Ishikawa (cell line): ENCODE results near the gene ASB9.

Experiments
- CEBPB ChIP-seq: IDR thresholded peaks from 2 replicates; pipeline ENCODE4 v1.6.1; 2012
- CREB1 ChIP-seq: IDR thresholded peaks from 2 replicates; pipeline ENCODE4 v1.6.1; 2012; ENCODE audit warnings: low read depth
- EP300 ChIP-seq: IDR thresholded peaks from 2 replicates; pipeline ENCODE4 v1.6.1; 2012; ENCODE audit warnings: borderline replicate concordance
- MAX ChIP-seq: IDR thresholded peaks from 2 replicates; pipeline ENCODE4 v1.6.1; 2012
- NFIC ChIP-seq: IDR thresholded peaks from 2 replicates; pipeline ENCODE4 v1.6.1; 2012
- RAD21 ChIP-seq: IDR thresholded peaks from 2 replicates; pipeline ENCODE4 v1.6.1; 2012; ENCODE audit warnings: low read depth
- REST ChIP-seq: IDR thresholded peaks from 2 replicates; pipeline ENCODE4 v1.6.1; 2012; ENCODE audit warnings: low read depth, mild to moderate bottlenecking
- TAF1 ChIP-seq: IDR thresholded peaks from 2 replicates; pipeline ENCODE4 v1.6.1; 2012; ENCODE audit warnings: low read depth, mild to moderate bottlenecking
- TCF12 ChIP-seq: IDR thresholded peaks from 2 replicates; pipeline ENCODE4 v1.6.1; 2012; ENCODE audit warnings: low read depth
- TEAD4 ChIP-seq: IDR thresholded peaks from 2 replicates; pipeline ENCODE4 v1.6.1; 2012
- USF1 ChIP-seq: IDR thresholded peaks from 2 replicates; pipeline ENCODE4 v1.6.1; 2012
- YY1 ChIP-seq: IDR thresholded peaks from 2 replicates; pipeline ENCODE4 v1.6.1; 2012; ENCODE audit warnings: low read depth
- ZBTB7A ChIP-seq: IDR thresholded peaks from 2 replicates; pipeline ENCODE4 v1.6.1; 2012; ENCODE audit warnings: low read depth

DNA sequence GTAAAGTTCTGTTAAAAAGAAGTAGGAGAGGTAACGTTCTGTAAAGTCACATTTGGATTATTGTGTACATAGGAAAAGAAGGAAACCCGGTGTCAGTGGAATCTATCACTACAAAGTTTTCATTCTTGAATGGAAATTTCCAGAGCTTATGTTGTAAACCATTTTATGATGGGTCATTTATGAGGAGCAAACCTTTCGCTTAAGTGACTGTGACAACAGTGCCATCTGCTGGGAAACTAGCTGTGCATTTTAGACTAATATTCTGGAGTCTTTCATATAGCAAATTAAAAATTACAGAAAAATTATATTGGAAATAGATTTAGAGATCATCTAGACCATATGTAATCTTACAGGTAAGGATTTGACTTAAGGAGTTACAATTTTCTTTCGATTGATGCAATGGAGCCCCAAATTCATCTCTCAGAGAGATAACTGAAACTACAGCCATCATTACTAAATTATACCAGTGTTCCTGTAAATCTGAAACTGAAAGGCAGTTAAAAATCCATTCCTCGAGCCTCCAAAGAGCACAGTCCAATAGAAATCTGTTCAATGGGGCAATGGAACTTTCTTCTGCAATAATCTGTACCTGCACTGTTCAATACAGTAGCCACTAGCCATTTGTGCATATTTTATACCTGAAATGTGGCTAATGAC is 26.9 kb downstream of the ASB9 start:
- no peak for TF ChIP-seq MAX
- TF ChIP-seq TAF1 = no peak
- no peak for TF ChIP-seq CREB1
- no peak for TF ChIP-seq REST
- TF ChIP-seq EP300 = no peak
- no peak for TF ChIP-seq ZBTB7A
- peak; percentile 56 for TF ChIP-seq RAD21
- no peak for TF ChIP-seq USF1
- no peak for TF ChIP-seq CEBPB
- TF ChIP-seq TCF12 = no peak
- no peak for TF ChIP-seq NFIC
- no peak for TF ChIP-seq TEAD4
- TF ChIP-seq YY1 = no peak
